Measurements from ENCODE around the gene SPTB.
A peak's percentile ranks its signal among the peaks of the same experiment; 100 is the strongest.
"Not testable (repeated sequence)": the region's sequence is repeated elsewhere in the genome, so short reads cannot be mapped to it uniquely, and the experiment has no call there.

Gene SPTB

GRCh38 chr14:64824471-64824870 lies 55.2 kb downstream of the SPTB start:
- no peak for DNase-seq (ENCODE audit: extremely low read depth in 1 of 2, low read depth in 1 of 2)

GRCh38 chr14:64823305-64823861 lies 56.3 kb downstream of the SPTB start:
- DNase-seq (ENCODE audit: extremely low read depth in 1 of 2, low read depth in 1 of 2): peak; percentile 8 to 47

DNA sequence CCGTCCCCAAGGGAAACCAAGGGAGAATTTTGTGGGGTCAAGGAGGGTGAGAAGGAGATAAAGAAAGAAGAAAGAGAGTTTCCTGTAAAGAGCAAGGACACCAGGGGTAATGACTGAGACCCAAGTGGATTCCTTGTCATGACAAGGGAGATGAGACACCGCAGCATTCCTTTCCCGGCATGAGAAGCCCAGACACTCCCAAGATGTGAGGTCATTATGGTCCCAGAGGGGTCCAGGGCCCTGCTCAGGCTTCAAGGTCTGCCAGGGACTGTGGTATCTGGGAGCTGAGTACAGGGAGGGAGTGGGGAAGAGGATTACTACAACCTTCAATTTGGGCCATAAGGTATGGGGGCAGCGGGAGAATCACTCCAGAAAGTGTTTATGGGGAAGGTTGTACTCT lies 58.1 kb downstream of the SPTB start:
- no peak for DNase-seq (ENCODE audit: extremely low read depth in 1 of 2, low read depth in 1 of 2)

DNA sequence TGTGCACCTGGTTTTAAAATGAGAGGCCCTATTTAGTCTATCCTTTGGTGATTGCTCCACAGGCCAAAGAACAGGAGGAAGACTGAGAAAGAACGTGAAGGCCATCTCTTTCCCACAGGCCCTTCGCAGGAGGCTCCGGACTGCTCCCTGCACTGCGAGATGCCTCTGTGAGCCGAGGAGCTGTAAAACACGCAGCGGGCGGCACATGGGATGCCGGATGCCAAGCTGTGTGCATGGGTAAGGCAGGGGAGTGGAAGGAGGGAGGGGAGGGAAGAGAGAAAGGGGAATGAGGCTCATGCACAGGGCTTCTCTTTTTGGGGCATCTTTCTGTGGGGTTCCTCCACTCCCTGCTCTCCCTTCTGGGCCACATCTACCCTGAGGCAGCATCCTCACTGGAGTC lies 61.6 kb downstream of the SPTB start:
- DNase-seq (ENCODE audit: extremely low read depth in 1 of 2, low read depth in 1 of 2): no peak

GRCh38 chr14:64817631-64818030 lies 62.1 kb downstream of the SPTB start:
- no peak for DNase-seq (ENCODE audit: extremely low read depth in 1 of 2, low read depth in 1 of 2)

DNA sequence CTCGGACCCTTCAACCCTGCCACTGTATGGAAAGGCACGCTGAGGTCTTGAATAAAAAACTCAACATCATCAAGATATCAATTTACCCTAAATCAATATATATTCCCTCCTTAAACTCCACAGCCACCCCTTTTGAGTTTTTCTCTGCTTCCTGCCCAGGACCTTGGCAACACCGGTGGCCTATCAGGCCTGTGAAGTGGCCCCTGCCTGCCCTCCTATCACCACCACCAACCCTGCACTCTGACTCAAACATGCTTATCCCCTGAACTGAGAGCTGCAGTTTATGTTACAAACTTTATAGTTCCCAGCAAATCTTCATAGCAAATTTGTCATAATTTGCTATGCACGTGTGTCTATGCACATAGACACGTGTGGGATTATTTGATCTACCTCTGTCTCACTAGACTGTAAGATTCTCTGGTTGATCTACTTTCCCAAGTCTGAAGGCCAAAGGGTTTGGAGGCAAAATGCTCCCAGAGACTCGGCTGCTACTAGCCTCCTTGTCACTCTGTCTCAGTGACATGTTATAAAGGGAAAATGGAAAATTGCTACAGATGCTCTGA lies 63.4 kb downstream of the SPTB start:
- no peak for DNase-seq (ENCODE audit: extremely low read depth in 1 of 2, low read depth in 1 of 2)

GRCh38 chr14:64815257-64815656 lies 64.5 kb downstream of the SPTB start:
- DNase-seq (ENCODE audit: extremely low read depth in 1 of 2, low read depth in 1 of 2): no peak

- DNase-seq (ENCODE audit: extremely low read depth in 1 of 2, low read depth in 1 of 2): peak in 1 of 2 donors; percentile 8
Observed at GRCh38 chr14:64812412-64812811, 67.3 kb downstream of the SPTB start.

GRCh38 chr14:64811676-64812075 lies 68.0 kb downstream of the SPTB start:
- DNase-seq (ENCODE audit: extremely low read depth in 1 of 2, low read depth in 1 of 2): no peak

- no peak for DNase-seq (ENCODE audit: extremely low read depth in 1 of 2, low read depth in 1 of 2)
Observed at GRCh38 chr14:64808449-64808848, 71.3 kb downstream of the SPTB start.

DNA sequence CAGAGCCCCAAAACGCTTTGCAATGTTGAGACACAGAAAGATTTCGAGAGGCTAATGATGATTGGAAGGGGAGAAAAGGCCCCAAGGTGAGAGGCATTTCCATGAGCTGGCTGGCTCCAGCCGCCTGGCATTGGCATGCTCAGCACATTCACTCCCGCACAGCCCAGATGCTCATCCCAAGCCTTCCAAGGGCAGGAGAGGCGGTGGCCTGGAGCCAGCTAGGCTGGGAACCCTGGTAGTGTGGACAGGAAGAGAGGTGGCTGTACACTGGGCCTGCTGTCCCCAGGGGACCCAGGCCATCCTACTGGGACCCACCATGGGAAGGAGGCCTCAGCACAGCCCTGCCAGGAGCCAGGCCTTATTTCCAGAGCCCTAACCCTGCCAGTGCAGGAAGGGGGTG lies 72.2 kb downstream of the SPTB start:
- no peak for DNase-seq (ENCODE audit: extremely low read depth in 1 of 2, low read depth in 1 of 2)

GRCh38 chr14:64806862-64807495 lies 72.7 kb downstream of the SPTB start:
- no peak for DNase-seq (ENCODE audit: extremely low read depth in 1 of 2, low read depth in 1 of 2)

DNA sequence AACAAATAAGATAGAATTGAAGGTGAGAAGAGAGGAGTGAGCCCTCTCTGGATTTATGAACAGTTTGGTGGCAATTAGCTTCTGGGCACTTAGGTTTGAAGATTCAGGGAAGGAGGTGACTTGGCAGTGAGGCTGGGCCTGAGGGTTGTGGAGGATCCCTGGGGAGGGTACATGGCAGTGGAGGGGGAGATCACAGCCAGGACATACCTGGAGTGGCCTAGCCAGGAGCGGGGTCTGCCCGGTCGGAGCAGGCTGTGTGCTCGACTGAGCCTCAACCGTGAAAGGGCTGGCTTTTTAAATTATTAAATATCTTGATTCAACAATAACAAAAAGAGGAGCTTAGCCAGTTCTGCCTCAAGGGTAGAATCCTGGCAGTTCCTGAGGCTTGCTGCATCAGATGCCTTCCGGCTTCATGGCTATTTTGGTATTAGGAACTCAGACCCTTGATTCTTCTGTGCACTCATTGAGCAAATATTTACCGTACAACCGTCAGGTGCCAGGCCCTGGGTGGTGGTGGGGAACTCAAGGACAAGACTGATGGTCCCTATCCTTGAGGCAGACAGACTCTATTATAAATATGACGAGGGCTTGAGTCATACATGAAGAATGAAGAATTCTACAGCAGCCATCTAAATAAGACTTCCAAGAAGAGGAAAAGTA lies 73.4 kb downstream of the SPTB start:
- no peak for DNase-seq (ENCODE audit: extremely low read depth in 1 of 2, low read depth in 1 of 2)

- DNase-seq (ENCODE audit: extremely low read depth in 1 of 2, low read depth in 1 of 2): not testable (repeated sequence)
Observed at GRCh38 chr14:64805646-64806045, 74.1 kb downstream of the SPTB start.

GRCh38 chr14:64804754-64805260 lies 74.9 kb downstream of the SPTB start:
- DNase-seq (ENCODE audit: extremely low read depth in 1 of 2, low read depth in 1 of 2): no peak

DNA sequence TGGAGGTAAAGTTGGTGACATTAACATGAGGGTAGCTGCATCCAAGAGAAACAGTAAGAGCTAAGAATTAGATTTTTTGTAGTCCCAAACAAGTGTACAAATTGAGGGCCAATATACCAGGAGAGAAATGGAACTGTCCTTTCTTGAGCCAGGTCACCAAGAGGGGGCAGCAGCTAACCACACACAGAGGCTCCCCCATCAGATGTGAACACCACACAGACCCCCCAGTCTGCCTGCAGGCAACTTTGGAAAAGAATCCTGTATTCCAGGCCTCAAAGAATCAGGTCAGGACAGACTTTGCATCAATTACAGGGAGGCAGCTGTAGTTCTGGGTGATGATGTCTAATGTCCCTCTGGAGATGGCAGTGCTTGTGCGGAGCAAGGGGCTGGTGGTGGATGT lies 77.9 kb downstream of the SPTB start:
- no peak for DNase-seq (ENCODE audit: extremely low read depth in 1 of 2, low read depth in 1 of 2)

DNA sequence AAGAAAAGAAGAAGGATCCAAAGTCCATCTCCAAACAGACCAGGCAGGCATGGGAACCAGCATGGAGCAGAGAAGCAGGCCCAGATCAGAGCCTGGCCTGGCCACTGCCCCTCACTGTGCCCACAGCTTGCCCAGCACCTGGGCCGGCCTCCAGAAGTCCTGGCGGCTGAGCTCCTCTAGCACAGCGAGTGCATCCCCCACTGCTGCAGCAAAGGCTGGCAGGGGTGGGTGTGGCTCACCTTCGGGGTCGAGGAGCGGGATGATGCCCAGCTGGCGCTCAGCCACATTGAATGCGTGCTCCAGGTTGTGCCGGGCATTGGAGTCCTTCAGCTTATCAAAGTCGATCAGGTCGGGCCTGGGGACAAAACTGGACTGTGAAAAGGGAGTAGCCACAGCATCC lies 78.7 kb downstream of the SPTB start:
- no peak for DNase-seq (ENCODE audit: extremely low read depth in 1 of 2, low read depth in 1 of 2)

GRCh38 chr14:64800000-64800399 lies 79.7 kb downstream of the SPTB start:
- DNase-seq (ENCODE audit: extremely low read depth in 1 of 2, low read depth in 1 of 2): no peak

GRCh38 chr14:64799555-64799954 lies 80.2 kb downstream of the SPTB start:
- DNase-seq (ENCODE audit: extremely low read depth in 1 of 2, low read depth in 1 of 2): no peak

DNA sequence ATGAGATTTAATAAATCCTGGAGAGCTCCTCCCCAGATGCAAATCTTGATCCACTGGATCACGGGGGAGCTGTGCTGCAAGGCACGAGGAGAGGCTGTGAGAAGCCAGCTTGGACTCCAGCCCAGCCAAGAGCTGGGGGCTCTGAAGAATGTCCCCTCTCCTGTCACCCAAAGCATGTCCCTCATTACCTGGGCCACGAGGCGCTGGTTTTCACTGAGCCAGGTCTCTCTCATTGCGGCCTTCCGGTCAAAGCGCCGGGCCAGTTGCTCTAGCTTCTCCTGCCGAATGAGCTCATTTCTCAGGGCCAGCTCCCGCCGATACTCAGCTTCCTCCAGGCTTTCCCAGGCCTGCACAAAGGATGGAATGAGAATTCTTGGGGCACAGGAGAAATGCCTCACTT lies 83.3 kb downstream of the SPTB start:
- DNase-seq (ENCODE audit: extremely low read depth in 1 of 2, low read depth in 1 of 2): no peak

DNA sequence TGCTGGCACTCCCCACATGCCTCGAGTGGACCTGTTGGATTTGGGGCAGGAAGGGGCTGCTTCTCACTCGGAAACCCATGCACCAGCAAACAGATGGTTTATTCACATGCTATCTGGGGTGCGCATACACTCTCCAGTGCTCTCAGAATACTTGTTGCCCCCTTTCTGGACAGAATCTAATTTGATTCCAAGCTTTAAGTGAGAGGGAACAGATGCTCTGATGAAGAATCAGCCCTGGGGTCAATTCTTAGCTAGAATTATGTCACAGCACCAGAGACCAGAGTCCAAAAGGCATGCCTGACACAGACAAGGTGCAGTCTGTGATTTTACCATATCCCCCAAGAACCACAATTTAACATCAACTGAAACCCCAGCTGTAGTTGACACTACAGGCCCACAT lies 83.8 kb downstream of the SPTB start:
- no peak for DNase-seq (ENCODE audit: extremely low read depth in 1 of 2, low read depth in 1 of 2)

- no peak for DNase-seq (ENCODE audit: extremely low read depth in 1 of 2, low read depth in 1 of 2)
Observed at GRCh38 chr14:64795211-64795610, 84.5 kb downstream of the SPTB start.
